HFFc6 (cell line): ENCODE measurements around the gene RIPOR3. TPM values are rescaled to one million over a fixed set of nuclear protein-coding genes. Genes with fewer than 3 reads are reported as not detected.
"Not testable (repeated sequence)": the region's sequence is repeated elsewhere in the genome, so short reads cannot be mapped to it uniquely, and the experiment has no call there.

ENCODE experiments used
- DNase-seq: peaks from one replicate; pipeline ENCODE4 v3.0.0-alpha.2; 2018
- H3K27ac Mint-ChIP-seq: 2 replicates; pipeline ENCODE4 v1.8.0; 2020; ENCODE audit warnings: mild to moderate bottlenecking, mixed read lengths
- H3K27me3 Mint-ChIP-seq: 2 replicates; pipeline ENCODE4 v1.8.0; 2021; ENCODE audit warnings: mild to moderate bottlenecking, moderate library complexity, mixed read lengths; ENCODE audit not compliant: insufficient read depth
- H3K36me3 Mint-ChIP-seq: 2 replicates; pipeline ENCODE4 v1.8.0; 2021; ENCODE audit warnings: low read depth, mixed read lengths
- H3K4me1 Mint-ChIP-seq: 2 replicates; pipeline ENCODE4 v1.8.0; 2020; ENCODE audit warnings: low read depth, mixed read lengths
- H3K4me3 Mint-ChIP-seq: 2 replicates; pipeline ENCODE4 v1.8.0; 2020; ENCODE audit warnings: mild to moderate bottlenecking, moderate library complexity, mixed read lengths
- H3K9me3 Mint-ChIP-seq: 2 replicates; pipeline ENCODE4 v1.8.0; 2020; ENCODE audit warnings: mild to moderate bottlenecking, mixed read lengths
- CTCF ChIP-seq: fragments of 200-600 bp; sonication (generic); IDR thresholded peaks from 2 replicates; pipeline ENCODE4 v1.5.0; 2021; ENCODE audit warnings: antibody characterized with exemption, mild to moderate bottlenecking
- total RNA-seq, 6 experiments: library from RNA; stranded (reverse); fragmentation: NEBNext Ultra II Directional; extraction: Animal tissue kit (Norgen Biotek cat#: 25700); gene quantifications; 2 replicates in 1 of 6; 3 replicates in 5 of 6; pipeline ENCODE4 v1.2.3, GENCODE V29; 2021

The RIPOR3 gene
- total RNA-seq, 6 experiments from 2014 or later = 0.07 to 0.25 (median 0.11) TPM

- peaks cover 29% of the 10 kb centered on the region for H3K36me3 Mint-ChIP-seq
- H3K27ac Mint-ChIP-seq = no peak overlapping the region
- no peak for DNase-seq
- no peak for TF ChIP-seq CTCF
- no peaks in the 10 kb centered on the region for H3K9me3 Mint-ChIP-seq
- H3K27me3 Mint-ChIP-seq = no peaks in the 10 kb centered on the region; the same call in 1 of the 2 replicates
- peaks cover 76% of the 10 kb centered on the region for H3K4me1 Mint-ChIP-seq
- H3K4me3 Mint-ChIP-seq = no peak overlapping the region
These were observed 148.0 kb downstream of the RIPOR3 start for GRCh38 chr20:50543326-50543725.

- Mint-ChIP-seq H3K4me1 (peaks cover 76% of the 10 kb centered on the region), H3K27ac (peak overlapping the region; percentile 86), H3K4me3 (peak overlapping the region; percentile 71), H3K9me3 (no peaks in the 10 kb centered on the region), H3K36me3 (peaks cover 29% of the 10 kb centered on the region), H3K27me3 (no peaks in the 10 kb centered on the region; the same call in 1 of the 2 replicates)
- DNase-seq = no peak
- TF ChIP-seq CTCF = no peak
These were observed 149.7 kb downstream of the RIPOR3 start for GRCh38 chr20:50541606-50542041.

- H3K27ac Mint-ChIP-seq = peak overlapping the region; percentile 86
- peak; percentile 28; the same call in 1 of the 2 replicates for TF ChIP-seq CTCF
- H3K4me3 Mint-ChIP-seq = peak overlapping the region; percentile 71
These were observed 150.4 kb downstream of the RIPOR3 start for GRCh38 chr20:50540620-50541605.

GRCh38 chr20:50539798-50540197 is 151.5 kb downstream of the RIPOR3 start:
- H3K9me3 Mint-ChIP-seq, H3K4me3 Mint-ChIP-seq, DNase-seq, H3K27me3 Mint-ChIP-seq: not testable (repeated sequence)
- 0 out of 2 replicates have a peak overlapping the region, but pooled peaks have one; percentile 7 for H3K27ac Mint-ChIP-seq
- peaks cover 80% of the 10 kb centered on the region for H3K4me1 Mint-ChIP-seq
- peaks cover 24% of the 10 kb centered on the region for H3K36me3 Mint-ChIP-seq

More at GRCh38 chr20:50540620-50541605, 150.4 kb downstream of the RIPOR3 start:
- no peaks in the 10 kb centered on the region; the same call in 1 of the 2 replicates for H3K27me3 Mint-ChIP-seq
- peak; percentile 86 for DNase-seq
- peaks cover 75% of the 10 kb centered on the region for H3K4me1 Mint-ChIP-seq
- peaks cover 23% of the 10 kb centered on the region for H3K36me3 Mint-ChIP-seq
- no peaks in the 10 kb centered on the region for H3K9me3 Mint-ChIP-seq

- no peak overlapping the region for H3K4me3 Mint-ChIP-seq
These were observed 153.1 kb downstream of the RIPOR3 start for GRCh38 chr20:50538276-50538675.

More at GRCh38 chr20:50538276-50538675, 153.1 kb downstream of the RIPOR3 start:
- Mint-ChIP-seq H3K9me3 (no peaks in the 10 kb centered on the region), H3K27ac (peak overlapping the region; percentile 44; the same call in 1 of the 2 replicates), H3K4me1 (peaks cover 91% of the 10 kb centered on the region), H3K27me3 (no peaks in the 10 kb centered on the region), H3K36me3 (peaks cover 21% of the 10 kb centered on the region)
- TF ChIP-seq CTCF = no peak
- no peak for DNase-seq
